A673 (cell line): ENCODE data around the gene SLC12A3.

Source experiments
- CTCF ChIP-seq: fragments of 300-800, 200-600 bp; sonication (generic); conservative IDR thresholded peaks from 2 replicates; pipeline ENCODE4 v1.5.1; 2017; ENCODE audit warnings: low read depth, mild to moderate bottlenecking, antibody characterized with exemption, low read length, moderate library complexity, mixed read lengths
- EZH2 ChIP-seq: fragments of 200-600 bp; sonication (generic); IDR thresholded peaks from 2 replicates; pipeline ENCODE4 v1.6.1; 2017; ENCODE audit warnings: borderline replicate concordance, low read depth, mild to moderate bottlenecking, mixed read lengths, antibody characterized with exemption, low read length; ENCODE audit not compliant: poor library complexity, severe bottlenecking

GRCh38 chr16:56916571-56917403, 51.8 kb downstream of the SLC12A3 start:
- TF ChIP-seq CTCF: no peak
- no peak for TF ChIP-seq EZH2
